Testis (tissue), 3 donors: ENCODE data around the gene SERTAD2. TPM values are rescaled to one million over a fixed set of nuclear protein-coding genes. Genes with fewer than 3 reads are reported as not detected.

Experiments used
- DNase-seq: peaks from one replicate; pipeline ENCODE4 v3.0.0-alpha.2; 2019
- H3K27ac ChIP-seq, 2 donors: fragments of 200-600 bp; sonication (generic); one replicate each; pipeline ENCODE4 v1.5.1; 2019
- H3K27me3 ChIP-seq: fragments of 200-600 bp; sonication (generic); one replicate; pipeline ENCODE4 v1.5.1; 2019
- H3K36me3 ChIP-seq: fragments of 200-600 bp; sonication (generic); one replicate; pipeline ENCODE4 v1.5.1; 2017; ENCODE audit warnings: low read depth; ENCODE audit errors: missing control alignments
- H3K4me1 ChIP-seq: fragments of 200-600 bp; sonication (generic); one replicate; pipeline ENCODE4 v1.5.1; 2019
- H3K4me3 ChIP-seq, 2 donors: fragments of 200-600 bp; sonication (generic); one replicate each; pipeline ENCODE4 v1.5.1; 2017 to 2019
- H3K9me3 ChIP-seq: fragments of 200-600 bp; sonication (generic); one replicate; pipeline ENCODE4 v1.5.1; 2017
- CTCF ChIP-seq, 3 experiments: fragments of 450-650 bp in 2 of 3; fragments of 200-600 bp in 1 of 3; sonication (generic) in 1 of 3; IDR thresholded peaks; one replicate each; pipeline ENCODE4 v1.5.1; 2016 to 2019; ENCODE audit warnings: antibody characterized with exemption in 3 of 3, mild to moderate bottlenecking in 2 of 3, moderate library complexity in 1 of 3
- POLR2A ChIP-seq: fragments of 450-650 bp; IDR thresholded peaks from one replicate; pipeline ENCODE4 v1.6.1; 2017; ENCODE audit warnings: antibody characterized with exemption, mild to moderate bottlenecking, moderate library complexity
- WGBS, 2 donors: methylation state at CpG; one replicate each; pipeline ENCODE4 v1.1.5; 2018; 5-methylcytosine and 5-hydroxymethylcytosine counted together
- intact Hi-C: fragments of 100-400 bp; cut with DNase I; formaldehyde crosslinking; loops from one replicate; pipeline ENCODE4 v1.15.1; 2023; ENCODE audit warnings: low total_unique reads
- polyA plus RNA-seq: library from polyadenylated mRNA; stranded (reverse); fragments of 350-450 nt; fragmentation: Illumina TruSeq; extraction: RNeasy Lipid Tissue Mini Kit (QIAGEN cat#74804); gene quantifications from one replicate; pipeline ENCODE4 v1.2.3, GENCODE V29; 2014; ENCODE audit warnings: low read depth, low replicate concordance; ENCODE audit not compliant: insufficient read depth
- total RNA-seq, 2 donors: library from RNA; depleted of rRNA; stranded (reverse); fragments of >200 nt; gene quantifications; one replicate each; pipeline ENCODE4 v1.2.3, GENCODE V29; 2016

SERTAD2 gene
- total and polyA plus RNA-seq, 3 donors from 2014 or later, result 24.8 to 41.7 (median 41.4) TPM

- intact Hi-C loops, result no loop called here
- Histone ChIP-seq H3K27me3 (no peaks in the 10 kb centered on the region), H3K4me1 (peaks cover 5% of the 10 kb centered on the region), H3K36me3 (no peaks in the 10 kb centered on the region), H3K9me3 (no peaks in the 10 kb centered on the region), H3K27ac (no peak overlapping the region), H3K4me3 (no peak overlapping the region)
- WGBS, 2 donors, result 80 to 82% methylated on average over 2 of the region's 2 CpGs
- no peak for TF ChIP-seq POLR2A
- TF ChIP-seq CTCF (IDR thresholded peaks at IDR 0.05), result no peak
- DNase-seq, result no peak
Observed at GRCh38 chr2:64661741-64662169, 8.0 kb upstream of the SERTAD2 start.

GRCh38 chr2:64659252-64659651, 5.5 kb upstream of the SERTAD2 start:
- H3K9me3 ChIP-seq, result no peaks in the 10 kb centered on the region
- intact Hi-C loops, result no loop called here
- TF ChIP-seq CTCF (IDR thresholded peaks at IDR 0.05), result no peak
- no peak for TF ChIP-seq POLR2A
- H3K27me3 ChIP-seq, result no peaks in the 10 kb centered on the region
- no peaks in the 10 kb centered on the region for H3K36me3 ChIP-seq
- H3K27ac ChIP-seq, result no peak overlapping the region
- H3K4me1 ChIP-seq, result peaks cover 12% of the 10 kb centered on the region
- no peak overlapping the region for H3K4me3 ChIP-seq
- WGBS, 2 donors, result 67 to 83% methylated on average over 2 of the region's 2 CpGs
- no peak for DNase-seq

GRCh38 chr2:64658269-64658668, 4.6 kb upstream of the SERTAD2 start:
- intact Hi-C loops, result no loop called here
- H3K27me3 ChIP-seq, result no peaks in the 10 kb centered on the region
- H3K36me3 ChIP-seq, result no peaks in the 10 kb centered on the region
- DNase-seq, result no peak
- H3K9me3 ChIP-seq, result no peaks in the 10 kb centered on the region
- WGBS, 2 donors, result 87 to 94% methylated on average over 6 of the region's 6 CpGs
- no peak for TF ChIP-seq POLR2A
- no peak for TF ChIP-seq CTCF (IDR thresholded peaks at IDR 0.05)
- no peak overlapping the region for H3K27ac ChIP-seq
- H3K4me3 ChIP-seq, result no peak overlapping the region
- peaks cover 12% of the 10 kb centered on the region for H3K4me1 ChIP-seq

- H3K4me3 ChIP-seq, result no peak overlapping the region
- H3K27me3 ChIP-seq, result no peaks in the 10 kb centered on the region
- H3K36me3 ChIP-seq, result no peaks in the 10 kb centered on the region
- intact Hi-C loops, result no loop called here
- no peaks in the 10 kb centered on the region for H3K9me3 ChIP-seq
- H3K4me1 ChIP-seq, result peaks cover 12% of the 10 kb centered on the region
- no peak overlapping the region for H3K27ac ChIP-seq
- DNase-seq, result no peak
- no peak for TF ChIP-seq POLR2A
- TF ChIP-seq CTCF (IDR thresholded peaks at IDR 0.05), result no peak
- WGBS, 2 donors, result 88 to 92% methylated on average over 2 of the region's 2 CpGs
Observed at GRCh38 chr2:64657411-64657810, 3.7 kb upstream of the SERTAD2 start.

GRCh38 chr2:64656379-64656778, 2.7 kb upstream of the SERTAD2 start:
- 78 to 85% methylated on average over 2 of the region's 2 CpGs for WGBS, 2 donors
- no peak overlapping the region for H3K27ac ChIP-seq
- H3K4me1 ChIP-seq, result peaks cover 20% of the 10 kb centered on the region
- H3K36me3 ChIP-seq, result no peaks in the 10 kb centered on the region
- H3K4me3 ChIP-seq, result no peak overlapping the region
- DNase-seq, result no peak
- no peak for TF ChIP-seq CTCF (IDR thresholded peaks at IDR 0.05)
- no peak for TF ChIP-seq POLR2A
- intact Hi-C loops, result no loop called here
- H3K9me3 ChIP-seq, result no peaks in the 10 kb centered on the region
- H3K27me3 ChIP-seq, result no peaks in the 10 kb centered on the region
